Thoracic aorta (tissue), 2 donors: ENCODE results near the gene S100Z. TPM values are rescaled to one million over a fixed set of nuclear protein-coding genes. Genes with fewer than 3 reads are reported as not detected.
A peak's percentile ranks its signal among the peaks of the same experiment; 100 is the strongest.
"Not testable (repeated sequence)": the region's sequence is repeated elsewhere in the genome, so short reads cannot be mapped to it uniquely, and the experiment has no call there.

ENCODE experiments used
- ATAC-seq: fragments of 150-250 bp; one replicate; pipeline ENCODE4 v1.8.0; 2017; ENCODE audit warnings: low read depth; ENCODE audit not compliant: insufficient number of reproducible peaks, low FRiP score
- DNase-seq: peaks from one replicate; pipeline ENCODE4 v3.0.0-alpha.2; 2020; ENCODE audit warnings: low spot score
- H3K27ac ChIP-seq, 2 donors: fragments of 200-600 bp; sonication (generic); 1 replicate in 1 of 2; 2 replicates in 1 of 2; pipeline ENCODE4 v1.5.1; 2016; ENCODE audit warnings: mild to moderate bottlenecking in 2 of 2, moderate library complexity in 2 of 2
- H3K27me3 ChIP-seq: fragments of 200-600 bp; sonication (generic); replicated peaks from 2 replicates; pipeline ENCODE4 v1.6.0; 2016; ENCODE audit warnings: mild to moderate bottlenecking; ENCODE audit not compliant: insufficient read depth
- H3K36me3 ChIP-seq: fragments of 200-600 bp; sonication (generic); one replicate; pipeline ENCODE4 v1.5.1; 2016
- H3K4me1 ChIP-seq, 2 donors: fragments of 200-600 bp; sonication (generic); 1 replicate in 1 of 2; 2 replicates in 1 of 2; pipeline versions ENCODE4 v1.5.1 to v1.6.0; 2016; ENCODE audit warnings: low read depth in 2 of 2, mild to moderate bottlenecking in 1 of 2; ENCODE audit not compliant: control insufficient read depth in 1 of 2
- H3K4me3 ChIP-seq: fragments of 200-600 bp; sonication (generic); 2 replicates; pipeline ENCODE4 v1.5.1; 2016; ENCODE audit warnings: mild to moderate bottlenecking
- H3K9me3 ChIP-seq: fragments of 200-600 bp; sonication (generic); 2 replicates; pipeline ENCODE4 v1.5.1; 2016
- total RNA-seq, 2 donors: library from RNA; depleted of rRNA; stranded (reverse); fragments of >200 nt; gene quantifications; one replicate each; pipeline versions ENCODE4 v1.1.0 to v1.2.3, GENCODE V29; 2016
- TF ChIP-seq, protein P1 (sequence below): fragments of 200-600 bp; sonication (generic); IDR thresholded peaks from one replicate; pipeline ENCODE4 v1.5.1; 2019; ENCODE audit warnings: antibody characterized with exemption

Gene S100Z
- total RNA-seq, 2 donors from 2014 or later = not detected

DNA sequence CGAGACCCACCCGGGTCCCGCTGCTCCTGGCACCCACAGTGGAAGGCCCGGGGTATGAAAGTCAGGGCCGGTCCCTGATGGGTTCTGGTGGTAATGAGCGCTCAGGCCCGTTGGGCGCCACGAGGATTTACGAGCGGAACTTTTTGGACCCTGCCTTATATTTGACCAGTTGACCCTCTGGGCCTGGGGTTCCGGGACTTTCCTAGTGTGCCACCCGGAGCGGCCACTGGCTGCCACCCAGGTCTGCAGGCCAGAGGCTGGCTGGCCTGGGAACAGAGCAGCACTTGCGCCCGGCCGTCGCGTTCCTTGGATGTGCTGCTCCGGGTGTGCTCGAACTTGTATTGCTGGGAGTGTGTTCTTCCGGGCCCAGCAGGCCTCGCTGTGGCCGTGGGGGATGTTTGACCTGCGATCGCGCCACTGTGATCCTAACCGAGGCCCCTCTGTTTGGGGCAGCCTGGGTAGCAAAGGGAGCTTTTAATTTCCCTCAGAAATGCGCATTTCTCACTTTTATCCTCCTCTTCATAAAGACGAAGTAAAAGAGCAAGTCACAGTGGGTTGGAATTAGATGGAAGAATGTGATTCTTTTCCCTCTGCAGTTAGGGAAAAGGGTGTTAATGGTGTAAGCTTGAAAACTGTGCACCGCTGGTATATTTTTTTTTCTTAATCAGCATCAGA is 29.8 kb upstream of the S100Z start:
- Histone ChIP-seq H3K9me3 (no peaks in the 10 kb centered on the region), H3K36me3 (no peaks in the 10 kb centered on the region), H3K27ac (no peak overlapping the region), H3K4me3 (peak overlapping the region; percentile 76), H3K27me3 (no peaks in the 10 kb centered on the region), H3K4me1 (peaks cover 0 to 23% of the 10 kb centered on the region in 2 donors)
- DNase-seq (no peak), ATAC-seq (no peak)
- TF ChIP-seq, protein P1, sequence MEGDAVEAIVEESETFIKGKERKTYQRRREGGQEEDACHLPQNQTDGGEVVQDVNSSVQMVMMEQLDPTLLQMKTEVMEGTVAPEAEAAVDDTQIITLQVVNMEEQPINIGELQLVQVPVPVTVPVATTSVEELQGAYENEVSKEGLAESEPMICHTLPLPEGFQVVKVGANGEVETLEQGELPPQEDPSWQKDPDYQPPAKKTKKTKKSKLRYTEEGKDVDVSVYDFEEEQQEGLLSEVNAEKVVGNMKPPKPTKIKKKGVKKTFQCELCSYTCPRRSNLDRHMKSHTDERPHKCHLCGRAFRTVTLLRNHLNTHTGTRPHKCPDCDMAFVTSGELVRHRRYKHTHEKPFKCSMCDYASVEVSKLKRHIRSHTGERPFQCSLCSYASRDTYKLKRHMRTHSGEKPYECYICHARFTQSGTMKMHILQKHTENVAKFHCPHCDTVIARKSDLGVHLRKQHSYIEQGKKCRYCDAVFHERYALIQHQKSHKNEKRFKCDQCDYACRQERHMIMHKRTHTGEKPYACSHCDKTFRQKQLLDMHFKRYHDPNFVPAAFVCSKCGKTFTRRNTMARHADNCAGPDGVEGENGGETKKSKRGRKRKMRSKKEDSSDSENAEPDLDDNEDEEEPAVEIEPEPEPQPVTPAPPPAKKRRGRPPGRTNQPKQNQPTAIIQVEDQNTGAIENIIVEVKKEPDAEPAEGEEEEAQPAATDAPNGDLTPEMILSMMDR = no peak

DNA sequence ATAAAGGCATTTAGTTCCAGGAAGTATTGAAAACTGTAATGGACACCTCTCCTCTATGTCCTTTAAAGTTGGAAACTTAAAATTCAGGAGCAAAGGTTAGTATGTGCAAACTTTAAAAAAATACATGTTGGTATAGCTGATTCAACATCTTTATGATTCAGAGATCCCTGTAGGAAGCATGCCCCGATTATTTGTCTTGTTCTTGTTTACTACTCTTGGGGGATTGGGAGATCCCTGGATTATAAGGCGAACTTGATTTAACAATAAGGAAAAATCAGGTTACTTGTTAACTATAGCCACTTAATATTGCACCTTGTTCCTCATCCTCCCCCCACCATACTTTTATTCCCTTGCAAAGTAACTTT is 29.3 kb upstream of the S100Z start:
- Histone ChIP-seq H3K36me3 (no peaks in the 10 kb centered on the region), H3K27ac (no peak overlapping the region), H3K27me3 (no peaks in the 10 kb centered on the region), H3K4me3 (no peak overlapping the region), H3K9me3 (no peaks in the 10 kb centered on the region), H3K4me1 (peaks cover 0 to 23% of the 10 kb centered on the region in 2 donors)
- TF ChIP-seq, protein P1 = no peak
- DNase-seq (no peak), ATAC-seq (no peak)

DNA sequence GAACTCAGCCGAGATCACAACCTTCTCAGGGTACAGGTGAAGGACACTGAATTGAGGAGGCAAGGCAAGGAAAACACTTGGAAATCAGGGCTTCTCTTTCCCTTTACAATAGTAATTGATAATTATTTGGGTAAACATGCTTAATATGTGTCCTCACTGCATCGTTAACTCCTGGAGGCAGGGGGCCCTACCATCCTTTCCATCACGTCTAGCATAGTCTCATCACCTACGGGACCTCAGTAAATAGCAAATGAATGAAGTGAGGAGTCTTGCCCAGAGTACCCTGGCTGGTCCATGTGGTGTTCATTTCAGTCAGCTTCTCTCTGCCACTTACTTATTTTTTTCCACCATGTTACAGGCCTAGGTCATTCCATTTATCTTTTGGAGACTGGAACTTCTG is 28.7 kb upstream of the S100Z start:
- TF ChIP-seq, protein P1 = no peak
- H3K9me3 ChIP-seq = no peaks in the 10 kb centered on the region
- H3K4me3 ChIP-seq = no peak overlapping the region
- no peaks in the 10 kb centered on the region for H3K27me3 ChIP-seq
- no peak overlapping the region for H3K27ac ChIP-seq
- ATAC-seq (no peak), DNase-seq (no peak)
- H3K4me1 ChIP-seq = peaks cover 0 to 23% of the 10 kb centered on the region in 2 donors
- no peaks in the 10 kb centered on the region for H3K36me3 ChIP-seq

DNA sequence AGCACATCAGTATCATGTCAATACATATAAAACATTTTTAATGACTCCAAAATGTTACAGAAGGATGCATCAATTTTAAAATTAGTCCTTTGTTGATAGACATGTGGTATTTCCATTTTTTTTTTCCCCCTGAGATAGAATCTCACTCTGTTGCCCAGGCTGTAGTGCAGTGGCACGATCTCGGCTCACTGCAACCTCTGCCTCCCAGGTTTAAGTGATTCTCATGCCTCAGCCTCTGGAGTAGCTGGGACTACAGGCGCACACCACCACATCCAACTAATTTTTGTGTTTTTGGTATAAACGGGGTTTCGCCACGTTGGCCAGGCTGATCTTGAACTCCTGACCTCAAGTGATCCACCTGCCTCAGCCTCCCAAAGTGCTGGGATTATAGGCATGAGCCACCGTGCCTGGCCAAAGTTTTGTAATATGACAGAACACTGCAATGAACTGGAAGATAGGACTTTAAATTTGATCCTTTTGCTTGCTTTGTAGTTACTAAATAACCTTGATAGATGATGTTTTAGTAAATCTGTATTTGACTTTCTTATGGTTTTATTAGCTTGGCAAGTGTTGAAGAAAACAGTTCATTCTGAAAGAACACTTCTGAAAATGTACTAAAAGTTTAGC is 27.6 kb upstream of the S100Z start:
- H3K4me1 ChIP-seq = peaks cover 0 to 23% of the 10 kb centered on the region in 2 donors
- not testable (repeated sequence) for H3K9me3 ChIP-seq, H3K27ac ChIP-seq, ATAC-seq, H3K4me3 ChIP-seq, DNase-seq, H3K27me3 ChIP-seq, H3K36me3 ChIP-seq

DNA sequence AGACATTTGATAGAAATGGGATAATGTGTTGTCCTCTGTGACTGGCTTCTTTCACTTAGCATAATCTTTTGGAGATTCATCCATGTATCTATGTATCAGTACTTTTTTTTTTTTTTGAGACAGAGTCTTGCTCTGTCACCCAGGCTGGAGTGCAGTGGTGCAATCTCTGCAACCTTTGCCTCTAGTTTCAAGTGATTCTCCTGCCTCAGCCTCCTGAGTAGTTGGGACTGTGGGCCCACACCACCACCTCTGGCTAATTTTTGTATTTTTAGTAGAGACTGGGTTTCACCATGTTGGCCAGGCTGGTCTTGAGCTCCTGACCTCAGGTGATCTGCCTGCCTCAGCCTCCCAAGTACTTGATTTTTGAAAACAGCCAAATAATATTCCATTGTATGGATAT is 23.4 kb upstream of the S100Z start:
- H3K27me3 ChIP-seq, H3K4me1 ChIP-seq, H3K27ac ChIP-seq, H3K9me3 ChIP-seq, DNase-seq, ATAC-seq, H3K36me3 ChIP-seq, H3K4me3 ChIP-seq: not testable (repeated sequence)

DNA sequence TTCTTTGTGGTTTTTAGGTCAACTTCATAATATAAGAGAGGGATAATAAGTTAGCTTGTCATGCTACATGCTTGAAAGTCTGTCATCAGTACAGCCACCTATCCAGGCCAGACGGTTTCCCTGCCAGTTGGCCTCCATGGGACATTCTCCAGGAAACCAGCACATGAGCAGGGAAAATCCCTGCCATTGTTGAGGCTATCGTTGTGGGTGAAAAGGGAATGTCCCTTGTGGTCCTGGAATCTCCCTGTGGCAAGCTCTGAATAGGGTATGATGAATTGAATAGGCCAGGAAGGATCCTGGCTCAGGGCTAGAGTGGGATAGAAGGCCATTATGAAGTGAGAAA is 18.7 kb upstream of the S100Z start:
- Histone ChIP-seq H3K9me3 (no peaks in the 10 kb centered on the region), H3K4me1 (no peaks in the 10 kb centered on the region), H3K36me3 (no peaks in the 10 kb centered on the region), H3K27ac (no peak overlapping the region), H3K27me3 (no peaks in the 10 kb centered on the region), H3K4me3 (no peak overlapping the region)
- no peak for ATAC-seq
- TF ChIP-seq, protein P1 = no peak
- DNase-seq = no peak
